ENCODE measurements around the gene TMEM140. TPM values are rescaled to one million over a fixed set of nuclear protein-coding genes. Genes with fewer than 3 reads are reported as not detected.

Gene TMEM140
- total RNA-seq, 4 donors from 2014 or later: 2.7 to 11.0 (median 4.7) TPM

DNA sequence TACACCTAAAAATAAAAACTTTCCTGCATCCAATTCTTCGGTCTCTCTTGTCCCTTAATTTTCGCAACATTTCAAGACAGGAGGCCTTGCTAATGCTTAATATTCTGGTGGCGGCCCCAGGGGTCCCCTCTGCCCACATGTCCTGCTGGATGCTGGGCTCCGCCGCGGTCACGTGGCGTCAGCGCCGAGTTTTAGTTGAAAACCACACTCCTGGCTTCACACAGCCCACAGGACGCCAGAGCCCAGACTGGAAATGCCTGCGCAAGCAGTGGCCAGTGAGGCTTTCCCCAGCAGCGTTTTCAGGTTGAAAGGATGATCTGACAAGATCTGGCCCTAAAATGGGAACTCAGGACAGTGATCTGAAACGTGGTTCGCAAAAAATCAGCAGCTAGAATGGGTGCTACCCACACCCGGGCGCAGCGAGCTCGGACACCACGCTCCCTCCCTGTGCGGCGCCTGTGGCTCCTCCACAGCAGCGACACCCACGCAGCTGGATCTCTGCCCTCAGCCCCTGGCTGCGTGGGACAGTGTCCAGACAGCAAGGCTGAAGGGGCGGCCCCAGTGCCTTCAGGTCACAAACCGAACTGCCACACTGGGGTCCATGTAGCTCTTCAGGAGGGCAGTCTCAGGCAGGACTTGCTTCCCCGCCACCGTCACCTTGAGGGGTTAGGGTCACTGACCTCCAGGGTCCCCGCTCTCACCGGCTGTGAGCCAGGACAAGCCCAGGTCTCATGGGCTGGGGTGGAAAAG is 34.2 kb downstream of the TMEM140 start:
- peaks cover 50% of the 10 kb centered on the region for H3K9me3 ChIP-seq
- no peak overlapping the region for H3K27ac ChIP-seq
- peaks cover 54% of the 10 kb centered on the region for H3K36me3 ChIP-seq
- no peaks in the 10 kb centered on the region for H3K27me3 ChIP-seq
- DNase-seq (ENCODE audit: low spot score in 2 of 2): peak in 1 of 2 donors; percentile 37
- TF ChIP-seq, protein P1, sequence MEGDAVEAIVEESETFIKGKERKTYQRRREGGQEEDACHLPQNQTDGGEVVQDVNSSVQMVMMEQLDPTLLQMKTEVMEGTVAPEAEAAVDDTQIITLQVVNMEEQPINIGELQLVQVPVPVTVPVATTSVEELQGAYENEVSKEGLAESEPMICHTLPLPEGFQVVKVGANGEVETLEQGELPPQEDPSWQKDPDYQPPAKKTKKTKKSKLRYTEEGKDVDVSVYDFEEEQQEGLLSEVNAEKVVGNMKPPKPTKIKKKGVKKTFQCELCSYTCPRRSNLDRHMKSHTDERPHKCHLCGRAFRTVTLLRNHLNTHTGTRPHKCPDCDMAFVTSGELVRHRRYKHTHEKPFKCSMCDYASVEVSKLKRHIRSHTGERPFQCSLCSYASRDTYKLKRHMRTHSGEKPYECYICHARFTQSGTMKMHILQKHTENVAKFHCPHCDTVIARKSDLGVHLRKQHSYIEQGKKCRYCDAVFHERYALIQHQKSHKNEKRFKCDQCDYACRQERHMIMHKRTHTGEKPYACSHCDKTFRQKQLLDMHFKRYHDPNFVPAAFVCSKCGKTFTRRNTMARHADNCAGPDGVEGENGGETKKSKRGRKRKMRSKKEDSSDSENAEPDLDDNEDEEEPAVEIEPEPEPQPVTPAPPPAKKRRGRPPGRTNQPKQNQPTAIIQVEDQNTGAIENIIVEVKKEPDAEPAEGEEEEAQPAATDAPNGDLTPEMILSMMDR (IDR thresholded peaks at IDR 0.05): no peak
- no peak overlapping the region for H3K4me3 ChIP-seq
- H3K4me1 ChIP-seq: no peaks in the 10 kb centered on the region
- 96% methylated on average over 28 of the region's 31 CpGs for WGBS

GRCh38 chr7:135183478-135183877 is 35.6 kb downstream of the TMEM140 start:
- Histone ChIP-seq H3K4me3 (no peak overlapping the region), H3K4me1 (no peaks in the 10 kb centered on the region), H3K27me3 (no peaks in the 10 kb centered on the region), H3K9me3 (peaks cover 50% of the 10 kb centered on the region), H3K36me3 (peaks cover 66% of the 10 kb centered on the region), H3K27ac (no peak overlapping the region)
- peak in 1 of 2 donors; percentile 26 for DNase-seq (ENCODE audit: low spot score in 2 of 2)
- TF ChIP-seq POLR2AphosphoS5 (IDR thresholded peaks at IDR 0.05) (no peak), POLR2A (IDR thresholded peaks at IDR 0.05) (no peak), EP300 (IDR thresholded peaks at IDR 0.05) (no peak)
- TF ChIP-seq, protein P1 (IDR thresholded peaks at IDR 0.05): no peak
- 85% methylated on average over 7 of the region's 7 CpGs for WGBS

DNA sequence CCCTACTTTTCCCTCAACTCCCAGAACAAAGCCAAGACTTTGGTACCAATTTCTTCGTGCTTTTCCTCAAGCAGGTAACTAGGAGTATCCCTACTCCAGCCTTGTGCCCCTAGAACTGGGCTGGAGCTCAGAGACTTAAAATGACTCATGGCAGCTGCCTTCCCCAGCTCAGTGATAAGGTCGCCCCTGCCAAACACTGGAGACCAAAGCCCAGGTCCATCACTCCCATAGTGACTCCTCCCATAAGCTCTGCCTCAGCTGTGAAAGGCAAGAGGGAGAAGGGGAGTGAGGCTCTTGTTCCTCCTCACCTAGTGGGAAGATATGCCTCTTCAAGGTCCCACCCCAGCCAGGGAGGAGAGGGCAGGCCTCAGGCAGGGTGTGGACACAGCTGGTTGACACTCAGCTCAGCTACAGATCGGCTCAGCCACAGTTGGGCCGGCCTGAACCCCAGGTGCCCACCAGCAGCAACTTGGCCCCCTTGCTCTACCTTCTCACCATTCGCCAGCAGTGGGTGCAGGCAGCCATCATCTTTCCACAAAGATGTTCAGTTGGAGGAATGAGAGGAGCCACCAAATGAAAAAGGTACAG is 36.5 kb downstream of the TMEM140 start:
- H3K4me3 ChIP-seq: no peak overlapping the region
- TF ChIP-seq POLR2AphosphoS5 (IDR thresholded peaks at IDR 0.05) (no peak), EP300 (IDR thresholded peaks at IDR 0.05) (no peak), POLR2A (IDR thresholded peaks at IDR 0.05) (no peak)
- TF ChIP-seq, protein P1 (IDR thresholded peaks at IDR 0.05): no peak
- H3K4me1 ChIP-seq: peaks cover 6% of the 10 kb centered on the region
- WGBS: 96% methylated on average over 4 of the region's 5 CpGs
- H3K27ac ChIP-seq: no peak overlapping the region
- peak in 1 of 2 donors; percentile 48 for DNase-seq (ENCODE audit: low spot score in 2 of 2)
- H3K9me3 ChIP-seq: peaks cover 45% of the 10 kb centered on the region
- no peaks in the 10 kb centered on the region for H3K27me3 ChIP-seq
- peaks cover 74% of the 10 kb centered on the region for H3K36me3 ChIP-seq

GRCh38 chr7:135185471-135186260 is 37.8 kb downstream of the TMEM140 start:
- H3K9me3 ChIP-seq: peaks cover 32% of the 10 kb centered on the region
- no peaks in the 10 kb centered on the region for H3K27me3 ChIP-seq
- 83% methylated on average over 7 of the region's 7 CpGs for WGBS
- TF ChIP-seq EP300 (IDR thresholded peaks at IDR 0.05): no peak
- TF ChIP-seq POLR2A (IDR thresholded peaks at IDR 0.05): no peak
- TF ChIP-seq POLR2AphosphoS5 (IDR thresholded peaks at IDR 0.05): no peak
- TF ChIP-seq, protein P1 (IDR thresholded peaks at IDR 0.05): no peak
- H3K36me3 ChIP-seq: peaks cover 74% of the 10 kb centered on the region
- H3K27ac ChIP-seq: no peak overlapping the region
- no peak overlapping the region for H3K4me3 ChIP-seq
- H3K4me1 ChIP-seq: peaks cover 19% of the 10 kb centered on the region
- DNase-seq (ENCODE audit: low spot score in 2 of 2): peak in 1 of 2 donors; percentile 70

- peaks cover 74% of the 10 kb centered on the region for H3K36me3 ChIP-seq
- DNase-seq (ENCODE audit: low spot score in 2 of 2): no peak
Observed at GRCh38 chr7:135186261-135186540, 38.3 kb downstream of the TMEM140 start.

More at GRCh38 chr7:135186261-135186540, 38.3 kb downstream of the TMEM140 start:
- Histone ChIP-seq H3K4me3 (no peak overlapping the region), H3K4me1 (peaks cover 20% of the 10 kb centered on the region), H3K9me3 (peaks cover 26% of the 10 kb centered on the region), H3K27me3 (no peaks in the 10 kb centered on the region), H3K27ac (no peak overlapping the region)
- no peak for TF ChIP-seq EP300 (IDR thresholded peaks at IDR 0.05)
- no peak for TF ChIP-seq POLR2A (IDR thresholded peaks at IDR 0.05)
- TF ChIP-seq, protein P1 (IDR thresholded peaks at IDR 0.05): no peak
- TF ChIP-seq POLR2AphosphoS5 (IDR thresholded peaks at IDR 0.05): no peak
- WGBS: 100% methylated on average over 3 of the region's 3 CpGs

Measured in suprapubic skin (tissue), 4 donors.